Transverse colon (tissue), 4 donors: ENCODE data around the gene MTMR4. TPM values are rescaled to one million over a fixed set of nuclear protein-coding genes. Genes with fewer than 3 reads are reported as not detected.

Experiments
- DNase-seq: peaks from one replicate; pipeline ENCODE4 v3.0.0-alpha.2; 2019
- H3K27ac ChIP-seq, 4 donors: fragments of 200-600 bp; sonication (generic); 2 replicates each; pipeline ENCODE4 v1.5.1; 2016 to 2018; ENCODE audit warnings: inconsistent platforms in 4 of 4
- H3K27me3 ChIP-seq: fragments of 200-600 bp; sonication (generic); 2 replicates; pipeline ENCODE4 v1.5.1; 2017; ENCODE audit warnings: inconsistent platforms
- H3K36me3 ChIP-seq, 4 donors: fragments of 200-600 bp; sonication (generic); 2 replicates each; pipeline ENCODE4 v1.5.1; 2017 to 2019; ENCODE audit warnings: inconsistent platforms in 4 of 4
- H3K4me1 ChIP-seq, 4 donors: fragments of 200-600 bp; sonication (generic); 2 replicates each; pipeline ENCODE4 v1.5.1; 2017 to 2020; ENCODE audit warnings: inconsistent platforms in 4 of 4
- H3K4me3 ChIP-seq, 4 donors: fragments of 200-600 bp; sonication (generic); 1 replicate in 1 of 4; 2 replicates in 3 of 4; pipeline versions ENCODE4 v1.5.1 to v1.6.1; 2017 to 2019; ENCODE audit warnings: inconsistent platforms in 4 of 4
- H3K9me3 ChIP-seq, 2 donors: fragments of 200-600 bp; sonication (generic); 2 replicates each; pipeline ENCODE4 v1.5.1; 2017 to 2019; ENCODE audit warnings: inconsistent platforms in 2 of 2
- EP300 ChIP-seq: sonication (generic); formaldehyde crosslinking; IDR thresholded peaks from one replicate; pipeline ENCODE4 v1.6.1; 2017; ENCODE audit warnings: antibody characterized with exemption, low read depth
- POLR2A ChIP-seq: fragments of 450-650 bp; IDR thresholded peaks from one replicate; pipeline ENCODE4 v1.6.1; 2016; ENCODE audit warnings: antibody characterized with exemption, mild to moderate bottlenecking, moderate library complexity
- POLR2AphosphoS5 ChIP-seq, 3 donors: sonication (generic); formaldehyde crosslinking; IDR thresholded peaks; one replicate each; pipeline ENCODE4 v1.6.1; 2016; ENCODE audit warnings: antibody characterized with exemption in 3 of 3
- WGBS, 2 donors: methylation state at CpG; one replicate each; pipeline ENCODE4 v1.1.5; 2018; ENCODE audit warnings: low coverage in 1 of 2; 5-methylcytosine and 5-hydroxymethylcytosine counted together
- in situ Hi-C, 4 donors: fragments of 200-750 bp; cut with MboI; loops; one replicate each; pipeline versions ENCODE4 v1.15.0 to v1.15.1; 2017; ENCODE audit warnings: low sequenced_read_pairs in 3 of 4, low pct_ligation_motif_present in 1 of 4, low pct_unique_long_range_greater_than_20kb in 1 of 4
- intact Hi-C: fragments of 100-400 bp; cut with DNase I; formaldehyde crosslinking; loops from one replicate; pipeline ENCODE4 v1.15.1; 2023; ENCODE audit warnings: low total_unique reads
- total RNA-seq, 4 donors: library from RNA; depleted of rRNA; stranded (reverse); fragments of >200 nt; gene quantifications; one replicate each; pipeline ENCODE4 v1.1.0, GENCODE V29; 2016
- TF ChIP-seq, protein P1 (sequence below), 5 experiments: fragments of 200-600 bp in 3 of 5; fragments of 450-650 bp in 2 of 5; sonication (generic) in 3 of 5; IDR thresholded peaks; 1 replicate in 2 of 5; 2 replicates in 3 of 5; pipeline ENCODE4 v1.5.1; 2016 to 2017; ENCODE audit warnings: antibody characterized with exemption in 5 of 5, inconsistent platforms in 3 of 5, mild to moderate bottlenecking in 2 of 5, moderate library complexity in 1 of 5

The MTMR4 gene
- total RNA-seq, 4 donors from 2014 or later = 43.2 to 79.6 (median 53.1) TPM

DNA sequence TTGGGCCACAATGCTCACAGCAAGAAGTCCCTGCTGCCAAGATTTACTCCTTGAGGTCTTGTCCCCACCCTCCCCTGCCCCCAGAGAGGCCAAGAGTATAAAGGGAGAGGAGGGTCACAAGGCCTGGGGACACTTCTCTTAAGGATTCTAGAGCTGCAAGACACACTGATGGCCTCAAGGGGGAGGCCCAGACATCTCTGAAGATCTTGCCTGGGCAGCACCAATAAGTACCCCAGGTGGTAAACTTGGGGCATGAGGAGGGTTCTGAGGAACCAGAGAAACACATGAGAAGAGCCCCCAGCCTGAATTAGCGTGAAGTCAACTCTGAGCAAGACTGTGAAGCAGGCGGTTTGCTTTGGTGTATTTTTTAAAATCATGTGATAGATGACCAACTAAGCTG, 26.8 kb upstream of the MTMR4 start:
- no peaks in the 10 kb centered on the region for H3K36me3 ChIP-seq
- no peaks in the 10 kb centered on the region for H3K4me1 ChIP-seq
- H3K27me3 ChIP-seq = peaks cover 4% of the 10 kb centered on the region
- no peak overlapping the region for H3K27ac ChIP-seq
- DNase-seq = no peak
- intact Hi-C loops (no loop called here), in situ Hi-C loops (no loop called here)
- no peak overlapping the region for H3K4me3 ChIP-seq
- TF ChIP-seq EP300 = no peak
- TF ChIP-seq, protein P1, sequence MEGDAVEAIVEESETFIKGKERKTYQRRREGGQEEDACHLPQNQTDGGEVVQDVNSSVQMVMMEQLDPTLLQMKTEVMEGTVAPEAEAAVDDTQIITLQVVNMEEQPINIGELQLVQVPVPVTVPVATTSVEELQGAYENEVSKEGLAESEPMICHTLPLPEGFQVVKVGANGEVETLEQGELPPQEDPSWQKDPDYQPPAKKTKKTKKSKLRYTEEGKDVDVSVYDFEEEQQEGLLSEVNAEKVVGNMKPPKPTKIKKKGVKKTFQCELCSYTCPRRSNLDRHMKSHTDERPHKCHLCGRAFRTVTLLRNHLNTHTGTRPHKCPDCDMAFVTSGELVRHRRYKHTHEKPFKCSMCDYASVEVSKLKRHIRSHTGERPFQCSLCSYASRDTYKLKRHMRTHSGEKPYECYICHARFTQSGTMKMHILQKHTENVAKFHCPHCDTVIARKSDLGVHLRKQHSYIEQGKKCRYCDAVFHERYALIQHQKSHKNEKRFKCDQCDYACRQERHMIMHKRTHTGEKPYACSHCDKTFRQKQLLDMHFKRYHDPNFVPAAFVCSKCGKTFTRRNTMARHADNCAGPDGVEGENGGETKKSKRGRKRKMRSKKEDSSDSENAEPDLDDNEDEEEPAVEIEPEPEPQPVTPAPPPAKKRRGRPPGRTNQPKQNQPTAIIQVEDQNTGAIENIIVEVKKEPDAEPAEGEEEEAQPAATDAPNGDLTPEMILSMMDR (IDR thresholded peaks at IDR 0.05) = no peak
- no peak for TF ChIP-seq POLR2AphosphoS5 (IDR thresholded peaks at IDR 0.05)
- TF ChIP-seq POLR2A = no peak
- WGBS, 2 donors = 67 to 94% methylated on average over 2 of the region's 2 CpGs
- no peaks in the 10 kb centered on the region for H3K9me3 ChIP-seq

DNA sequence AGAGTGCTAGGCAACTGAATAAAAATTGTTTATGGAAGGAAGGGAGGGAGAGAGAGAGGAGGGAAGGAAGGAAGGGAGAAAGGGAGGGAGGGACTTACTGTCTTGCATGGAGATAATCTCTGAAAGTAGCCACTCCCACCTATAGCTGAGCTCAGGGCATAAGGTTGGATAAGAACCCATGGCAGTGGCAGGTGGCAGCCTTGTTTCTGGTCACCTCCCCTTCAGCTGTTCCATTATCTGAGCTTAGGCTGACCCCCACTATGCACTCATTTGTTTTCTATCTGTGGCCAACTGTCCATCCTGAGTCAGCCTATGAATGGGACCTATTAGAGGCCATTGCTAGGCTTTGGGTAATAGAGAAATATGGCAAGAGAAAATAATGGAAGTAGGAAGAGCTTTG, 25.3 kb upstream of the MTMR4 start:
- intact Hi-C loops = no loop called here
- no peaks in the 10 kb centered on the region for H3K4me1 ChIP-seq
- H3K4me3 ChIP-seq = no peak overlapping the region
- peaks cover 4% of the 10 kb centered on the region for H3K27me3 ChIP-seq
- in situ Hi-C loops = loop anchor here in 1 of 4 donors (10.0 kb wide), 1 partner anchor 55 kb away; no protein-coding TSS in a partner anchor
- no peak for DNase-seq
- TF ChIP-seq EP300 (no peak), POLR2AphosphoS5 (IDR thresholded peaks at IDR 0.05) (no peak), POLR2A (no peak)
- TF ChIP-seq, protein P1 (IDR thresholded peaks at IDR 0.05) = no peak
- H3K27ac ChIP-seq = no peak overlapping the region
- H3K9me3 ChIP-seq = no peaks in the 10 kb centered on the region
- H3K36me3 ChIP-seq = no peaks in the 10 kb centered on the region

DNA sequence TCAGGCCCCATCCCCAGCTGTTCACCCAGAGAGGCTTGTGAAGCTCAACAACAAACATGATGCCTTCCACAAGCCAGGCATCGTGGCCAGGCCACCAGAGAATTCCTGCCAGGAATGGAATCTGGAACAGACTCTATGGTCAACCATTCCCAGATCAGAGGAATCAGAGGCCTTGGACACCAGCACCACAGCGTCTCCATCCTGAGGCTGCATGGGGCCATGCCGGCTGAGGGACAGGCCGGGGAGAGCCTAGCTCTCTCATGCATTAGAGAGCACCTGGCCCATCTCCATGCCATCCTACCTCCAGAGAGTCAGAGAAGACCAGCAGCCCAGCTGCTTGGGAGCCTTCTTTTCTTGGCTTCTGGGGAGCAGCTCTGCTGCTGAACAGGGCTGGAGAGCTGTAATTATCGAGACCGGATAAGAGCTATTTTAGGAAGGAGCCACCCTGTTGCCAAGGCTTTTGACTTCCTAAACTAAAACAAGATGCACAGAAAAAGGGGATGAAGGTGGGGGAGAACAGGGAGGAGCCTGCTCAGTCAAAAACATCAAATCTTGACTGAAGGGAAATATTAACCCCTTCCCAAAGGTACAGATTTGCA, 24.5 kb upstream of the MTMR4 start:
- H3K27ac ChIP-seq = no peak overlapping the region
- H3K36me3 ChIP-seq = no peaks in the 10 kb centered on the region
- no peaks in the 10 kb centered on the region for H3K4me1 ChIP-seq
- in situ Hi-C loops (loop anchor here in 1 of 4 donors (10.0 kb wide), 1 partner anchor 56 kb away; no protein-coding TSS in a partner anchor), intact Hi-C loops (no loop called here)
- no peaks in the 10 kb centered on the region for H3K9me3 ChIP-seq
- DNase-seq = no peak
- H3K27me3 ChIP-seq = peaks cover 4% of the 10 kb centered on the region
- 60 to 80% methylated on average over 1 to 6 of the region's 6 CpGs for WGBS, 2 donors
- no peak overlapping the region for H3K4me3 ChIP-seq
- TF ChIP-seq EP300 = no peak
- no peak for TF ChIP-seq POLR2A
- TF ChIP-seq, protein P1 (IDR thresholded peaks at IDR 0.05) = no peak
- TF ChIP-seq POLR2AphosphoS5 (IDR thresholded peaks at IDR 0.05) = no peak

DNA sequence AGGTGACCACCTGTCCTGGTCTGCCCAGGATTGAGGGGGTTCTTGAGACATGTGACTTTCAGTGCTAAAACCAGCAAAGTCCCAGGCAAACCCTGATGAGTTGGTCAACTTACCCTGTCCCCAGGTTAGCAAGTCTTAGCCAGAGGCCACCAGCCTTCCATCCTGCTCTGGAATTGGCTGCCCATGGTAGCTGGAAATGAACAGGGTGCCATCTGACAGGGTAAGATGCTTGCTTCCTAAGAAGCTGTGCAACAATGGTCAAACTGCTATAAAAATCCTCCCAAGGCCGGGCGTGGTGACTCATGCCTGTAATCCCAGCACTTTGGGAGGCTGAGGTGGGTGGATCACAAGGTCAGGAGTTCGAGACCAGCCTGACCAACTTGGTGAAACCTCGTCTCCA, 22.8 kb upstream of the MTMR4 start:
- intact Hi-C loops (no loop called here), in situ Hi-C loops (loop anchor here in 1 of 4 donors (10.0 kb wide), 1 partner anchor 58 kb away; no protein-coding TSS in a partner anchor)
- peaks cover 0 to 5% (median 2%) of the 10 kb centered on the region in 4 donors for H3K4me1 ChIP-seq
- no peak for DNase-seq
- H3K27me3 ChIP-seq = peaks cover 8% of the 10 kb centered on the region
- H3K9me3 ChIP-seq = no peaks in the 10 kb centered on the region
- H3K27ac ChIP-seq = no peak overlapping the region
- 69% methylated on average over 4 of the region's 4 CpGs; no CpG with 5 or more reads in 1 of the 2 donors for WGBS, 2 donors
- no peak overlapping the region for H3K4me3 ChIP-seq
- TF ChIP-seq EP300 (no peak), POLR2A (no peak), POLR2AphosphoS5 (IDR thresholded peaks at IDR 0.05) (no peak)
- no peaks in the 10 kb centered on the region for H3K36me3 ChIP-seq
